Kidney (tissue), 14 donors: ENCODE data around the gene CCDC85C. TPM values are rescaled to one million over a fixed set of nuclear protein-coding genes. Genes with fewer than 3 reads are reported as not detected.

Experiments
- DNase-seq, 5 donors: peaks; one replicate each; pipeline ENCODE4 v3.0.0-alpha.2; 2013 to 2020
- FAIRE-seq: peaks from 2 replicates; lab custom pipeline; 2012; peaks lifted over from hg19 to GRCh38; lab: Jason Lieb, UNC
- H3K27ac ChIP-seq, 2 donors: one replicate each; pipeline ENCODE4 v1.7.0; 2013; ENCODE audit warnings: low read depth in 2 of 2, low read length in 2 of 2, inconsistent platforms in 1 of 2
- H3K27me3 ChIP-seq: one replicate; pipeline ENCODE4 v1.7.1; 2013; ENCODE audit warnings: low read length, inconsistent platforms; ENCODE audit not compliant: control insufficient read depth, insufficient read depth
- H3K36me3 ChIP-seq, 3 donors: one replicate each; pipeline versions ENCODE4 v1.7.0 to v1.7.1; 2013; ENCODE audit warnings: low read length in 3 of 3, control low read depth in 1 of 3, inconsistent platforms in 1 of 3; ENCODE audit not compliant: insufficient read depth in 3 of 3, control insufficient read depth in 2 of 3
- H3K4me1 ChIP-seq, 3 donors: one replicate each; pipeline versions ENCODE4 v1.7.0 to v1.7.1; 2013; ENCODE audit warnings: low read length in 3 of 3, inconsistent platforms in 1 of 3, low read depth in 1 of 3; ENCODE audit not compliant: control insufficient read depth in 2 of 3, insufficient read depth in 2 of 3
- H3K4me3 ChIP-seq, 3 donors: one replicate each; pipeline versions ENCODE4 v1.7.0 to v1.8.1; 2013; ENCODE audit warnings: low read length in 3 of 3, control low read depth in 1 of 3, inconsistent platforms in 1 of 3
- H3K9ac ChIP-seq, 3 donors: one replicate each; pipeline versions ENCODE4 v1.7.0 to v1.7.1; 2013; ENCODE audit warnings: low read length in 3 of 3, control low read depth in 1 of 3, inconsistent platforms in 1 of 3
- H3K9me3 ChIP-seq, 3 donors: one replicate each; pipeline versions ENCODE4 v1.7.0 to v1.7.1; 2013; ENCODE audit warnings: low read length in 3 of 3, control low read depth in 1 of 3, inconsistent platforms in 1 of 3; ENCODE audit not compliant: control insufficient read depth in 2 of 3, insufficient read depth in 1 of 3
- CTCF ChIP-seq: IDR thresholded peaks from 3 replicates; pipeline ENCODE4 v1.5.1; 2012; ENCODE audit warnings: mild to moderate bottlenecking, moderate library complexity, borderline replicate concordance; ENCODE audit not compliant: insufficient read depth; ENCODE audit errors: extremely low read depth
- intact Hi-C: fragments of 100-400 bp; cut with DNase I; formaldehyde crosslinking; loops from one replicate; pipeline ENCODE4 v1.11.1; 2022
- polyA plus RNA-seq: library from polyadenylated mRNA; stranded (reverse); fragments of 350-450 nt; fragmentation: Illumina TruSeq; extraction: RNeasy Lipid Tissue Mini Kit (QIAGEN cat#74804); gene quantifications from one replicate; pipeline ENCODE4 v1.2.3, GENCODE V29; 2014; ENCODE audit warnings: low read depth, low replicate concordance; ENCODE audit not compliant: insufficient read depth
- total RNA-seq: library from RNA; stranded (reverse); fragmentation: NEBNext Ultra II Directional; extraction: Animal tissue kit (Norgen Biotek cat#: 25700); gene quantifications from one replicate; pipeline ENCODE4 v1.2.1, GENCODE V29; 2021
- donor health status: control.
- donor health status: control.
- donor health status: control.
- donor health status: control.
- donor health status: control.
- donor health status: DM: yes; HTN: yes; CAD: no.
- donor health status: Normal renal cell carcinoma (clear cell type).

CCDC85C gene
- total and polyA plus RNA-seq, 2 donors from 2014 or later, result 14.7 to 21.4 TPM

GRCh38 chr14:99596772-99597171 is 7.2 kb downstream of the CCDC85C start:
- Histone ChIP-seq H3K4me1 (peaks cover 0 to 40% (median 32%) of the 10 kb centered on the region in 3 donors), H3K36me3 (no peaks in the 10 kb centered on the region), H3K4me3 (no peak overlapping the region), H3K9me3 (no peaks in the 10 kb centered on the region), H3K9ac (peak overlapping the region in 1 of 3 donors; percentile 12), H3K27me3 (no peaks in the 10 kb centered on the region), H3K27ac (no peak overlapping the region)
- intact Hi-C loops, result no loop called here
- FAIRE-seq (no peak), DNase-seq (no peak)
- TF ChIP-seq CTCF, result no peak

DNA sequence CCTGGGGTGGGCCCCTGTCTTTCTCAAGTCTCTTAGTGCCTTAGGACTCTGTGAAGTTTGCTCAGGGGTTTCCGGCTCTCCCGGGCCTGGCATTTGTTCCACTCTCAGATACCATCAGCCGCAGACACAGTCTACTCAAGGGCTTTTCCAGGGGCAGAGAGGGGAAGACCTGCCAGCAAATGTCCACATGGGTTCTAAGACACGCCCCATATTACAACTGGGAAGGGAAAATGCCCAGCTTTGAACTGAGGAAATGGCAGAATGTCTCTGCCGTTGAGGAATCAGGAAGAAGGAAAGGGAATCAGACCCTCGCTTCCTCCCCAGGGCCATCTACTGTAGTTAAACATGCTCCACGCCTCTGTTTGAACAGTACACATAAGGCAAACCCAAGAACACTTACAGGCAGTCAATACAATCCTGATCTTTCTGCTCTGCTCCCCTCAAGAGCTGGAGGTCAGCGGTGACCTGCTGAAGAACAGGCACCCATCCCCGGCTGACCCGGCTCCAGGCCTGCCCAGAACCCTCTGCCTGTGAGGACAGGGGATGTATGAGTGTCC is 7.9 kb downstream of the CCDC85C start:
- no peak for DNase-seq
- FAIRE-seq, result no peak
- H3K9ac ChIP-seq, result no peak overlapping the region

DNA sequence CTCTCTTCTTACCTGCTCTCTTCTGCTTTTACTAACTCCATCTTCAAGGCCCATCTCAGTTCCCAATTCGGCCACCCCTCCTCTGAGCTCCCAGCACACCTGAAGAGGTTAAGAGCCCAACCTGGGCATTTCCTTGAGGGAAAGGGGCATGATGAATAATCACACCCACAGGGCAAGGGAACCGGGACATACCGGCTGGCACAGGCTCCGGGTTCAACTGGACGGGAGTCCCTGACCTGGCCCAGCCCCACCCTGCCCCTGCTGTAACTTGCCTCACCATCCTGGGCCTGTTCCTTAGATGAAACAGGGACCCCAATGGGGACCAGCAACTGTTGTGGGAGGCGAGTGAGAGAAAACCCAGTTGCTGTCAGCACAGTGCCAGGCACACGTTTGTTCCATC is 8.5 kb downstream of the CCDC85C start:
- H3K4me1 ChIP-seq, result peaks cover 0 to 38% (median 25%) of the 10 kb centered on the region in 3 donors
- H3K27me3 ChIP-seq, result no peaks in the 10 kb centered on the region
- peak overlapping the region in 1 of 2 donors; percentile 43 for H3K27ac ChIP-seq
- H3K36me3 ChIP-seq, result no peaks in the 10 kb centered on the region
- H3K9me3 ChIP-seq, result no peaks in the 10 kb centered on the region
- intact Hi-C loops, result no loop called here
- no peak for FAIRE-seq
- no peak overlapping the region for H3K9ac ChIP-seq
- no peak overlapping the region for H3K4me3 ChIP-seq
- TF ChIP-seq CTCF, result no peak
- no peak for DNase-seq

More for the DNA sequence above, 7.9 kb downstream of the CCDC85C start:
- no peak overlapping the region for H3K4me3 ChIP-seq
- no peaks in the 10 kb centered on the region for H3K36me3 ChIP-seq
- H3K9me3 ChIP-seq, result no peaks in the 10 kb centered on the region
- TF ChIP-seq CTCF, result no peak
- no peaks in the 10 kb centered on the region for H3K27me3 ChIP-seq
- intact Hi-C loops, result no loop called here
- H3K4me1 ChIP-seq, result peaks cover 0 to 35% (median 30%) of the 10 kb centered on the region in 3 donors
- H3K27ac ChIP-seq, result peak overlapping the region; percentile 13 to 43

GRCh38 chr14:99595034-99595433 is 9.0 kb downstream of the CCDC85C start:
- Histone ChIP-seq H3K4me1 (peaks cover 0 to 34% (median 20%) of the 10 kb centered on the region in 3 donors), H3K36me3 (no peaks in the 10 kb centered on the region), H3K27me3 (no peaks in the 10 kb centered on the region), H3K9me3 (no peaks in the 10 kb centered on the region), H3K27ac (no peak overlapping the region), H3K9ac (no peak overlapping the region), H3K4me3 (no peak overlapping the region)
- FAIRE-seq (no peak), DNase-seq (no peak)
- intact Hi-C loops, result no loop called here
- no peak for TF ChIP-seq CTCF
